Glutamatergic neuron (in vitro differentiated cells): ENCODE measurements around the gene HIPK2. TPM values are rescaled to one million over a fixed set of nuclear protein-coding genes. Genes with fewer than 3 reads are reported as not detected.

Source experiments
- DNase-seq: peaks from one replicate; pipeline ENCODE4 v3.0.0; 2022
- H3K27ac Mint-ChIP-seq: one replicate; pipeline ENCODE4 v1.8.0; 2020; ENCODE audit warnings: mild to moderate bottlenecking, mixed read lengths, inconsistent platforms; ENCODE audit not compliant: unreplicated experiment
- H3K27me3 Mint-ChIP-seq: one replicate; pipeline ENCODE4 v1.8.0; 2020; ENCODE audit warnings: mild to moderate bottlenecking, moderate library complexity, mixed read lengths, inconsistent platforms; ENCODE audit not compliant: unreplicated experiment
- H3K36me3 Mint-ChIP-seq: one replicate; pipeline ENCODE4 v1.8.0; 2020; ENCODE audit warnings: mild to moderate bottlenecking, mixed read lengths, inconsistent platforms; ENCODE audit not compliant: unreplicated experiment
- H3K4me1 Mint-ChIP-seq: one replicate; pipeline ENCODE4 v1.8.0; 2020; ENCODE audit warnings: mild to moderate bottlenecking, low read depth, mixed read lengths, inconsistent platforms; ENCODE audit not compliant: unreplicated experiment
- H3K4me3 Mint-ChIP-seq: one replicate; pipeline ENCODE4 v1.8.0; 2020; ENCODE audit warnings: mild to moderate bottlenecking, mixed read lengths, inconsistent platforms; ENCODE audit not compliant: unreplicated experiment
- H3K9me3 Mint-ChIP-seq: one replicate; pipeline ENCODE4 v1.8.0; 2020; ENCODE audit warnings: mild to moderate bottlenecking, moderate library complexity, mixed read lengths, inconsistent platforms; ENCODE audit not compliant: unreplicated experiment
- CTCF ChIP-seq: fragments of 200-600 bp; sonication (generic); IDR thresholded peaks from one replicate; pipeline ENCODE4 v1.5.0; 2021; ENCODE audit not compliant: partially characterized antibody, unreplicated experiment
- total RNA-seq: library from RNA; stranded (reverse); fragmentation: NEBNext Ultra II Directional; extraction: Animal tissue kit (Norgen Biotek cat#: 25700); gene quantifications from one replicate; pipeline ENCODE4 v1.2.1, GENCODE V29; 2021; ENCODE audit not compliant: unreplicated experiment

HIPK2 gene
- total RNA-seq, 1 donor from 2014 or later = 36.9 TPM

GRCh38 chr7:139721821-139722220 lies 56.0 kb downstream of the HIPK2 start:
- H3K27ac Mint-ChIP-seq = no peak overlapping the region
- peaks cover 23% of the 10 kb centered on the region for H3K4me1 Mint-ChIP-seq
- TF ChIP-seq CTCF = no peak
- no peak overlapping the region for H3K4me3 Mint-ChIP-seq
- no peak for DNase-seq
- peaks cover 5% of the 10 kb centered on the region for H3K9me3 Mint-ChIP-seq
- peaks cover under 1% of the 10 kb centered on the region for H3K27me3 Mint-ChIP-seq
- peaks cover 1% of the 10 kb centered on the region for H3K36me3 Mint-ChIP-seq

- no peak overlapping the region for H3K27ac Mint-ChIP-seq
- peaks cover 19% of the 10 kb centered on the region for H3K4me1 Mint-ChIP-seq
- no peak for DNase-seq
- peaks cover 2% of the 10 kb centered on the region for H3K9me3 Mint-ChIP-seq
- H3K27me3 Mint-ChIP-seq = no peaks in the 10 kb centered on the region
- no peak for TF ChIP-seq CTCF
- no peak overlapping the region for H3K4me3 Mint-ChIP-seq
- H3K36me3 Mint-ChIP-seq = peaks cover 5% of the 10 kb centered on the region
Measured at GRCh38 chr7:139721417-139721816, 56.4 kb downstream of the HIPK2 start.

- H3K4me1 Mint-ChIP-seq = peaks cover 12% of the 10 kb centered on the region
- H3K36me3 Mint-ChIP-seq = peaks cover 12% of the 10 kb centered on the region
- H3K27ac Mint-ChIP-seq = no peak overlapping the region
- no peaks in the 10 kb centered on the region for H3K27me3 Mint-ChIP-seq
- no peak overlapping the region for H3K4me3 Mint-ChIP-seq
- TF ChIP-seq CTCF = no peak
- no peak for DNase-seq
- peaks cover 2% of the 10 kb centered on the region for H3K9me3 Mint-ChIP-seq
Measured at GRCh38 chr7:139720705-139721231, 57.0 kb downstream of the HIPK2 start.

GRCh38 chr7:139720186-139720585 lies 57.6 kb downstream of the HIPK2 start:
- Mint-ChIP-seq H3K27ac (no peak overlapping the region), H3K9me3 (peaks cover 5% of the 10 kb centered on the region), H3K4me1 (peaks cover 14% of the 10 kb centered on the region), H3K36me3 (peaks cover 18% of the 10 kb centered on the region), H3K27me3 (no peaks in the 10 kb centered on the region), H3K4me3 (no peak overlapping the region)
- no peak for DNase-seq
- no peak for TF ChIP-seq CTCF

- Mint-ChIP-seq H3K27ac (no peak overlapping the region), H3K27me3 (peaks cover 2% of the 10 kb centered on the region), H3K36me3 (peaks cover 20% of the 10 kb centered on the region), H3K4me3 (no peak overlapping the region), H3K4me1 (peaks cover 19% of the 10 kb centered on the region), H3K9me3 (peaks cover 8% of the 10 kb centered on the region)
- DNase-seq = no peak
- TF ChIP-seq CTCF = no peak
Measured at GRCh38 chr7:139718859-139719258, 58.9 kb downstream of the HIPK2 start.
